Activated T-helper 1 cell treated with Interleukin-2 at 50 U/mL for 16 hours (primary cell): Measurements from ENCODE around the gene CNPY3.

Experiments used
- DNase-seq: peaks from one replicate; pipeline ENCODE4 v3.0.0-alpha.2; 2020; ENCODE audit warnings: low read depth

Gene CNPY3

GRCh38 chr6:42981836-42982235 is 52.6 kb downstream of the CNPY3 start:
- DNase-seq = no peak

- DNase-seq = peak; percentile 93
These were observed 55.0 kb downstream of the CNPY3 start, which contains the start of gene PPP2R5D for GRCh38 chr6:42984001-42984923. Gene PPP2R5D, plus strand, starts transcription at chr6:42984570. Its CDS starts 108 bp downstream, at chr6:42984678.

GRCh38 chr6:42984924-42985475 is 55.7 kb downstream of the CNPY3 start:
- no peak for DNase-seq

- DNase-seq = no peak
These were observed 58.5 kb downstream of the CNPY3 start for GRCh38 chr6:42987533-42988451.

GRCh38 chr6:42988486-42989020 is 59.3 kb downstream of the CNPY3 start:
- DNase-seq = no peak
